DOHH2 (cell line): ENCODE measurements around the gene CRTC3.

Experiments used
- CTCF ChIP-seq: fragments of 200-600 bp; sonication (generic); IDR thresholded peaks from one replicate; pipeline ENCODE4 v1.5.1; 2014; ENCODE audit warnings: antibody characterized with exemption, mild to moderate bottlenecking, low read depth, low read length; ENCODE audit not compliant: poor library complexity, severe bottlenecking
- EZH2phosphoT487 ChIP-seq: fragments of 200-600 bp; sonication (generic); IDR thresholded peaks from 2 replicates; pipeline ENCODE4 v1.6.1; 2017; ENCODE audit warnings: borderline replicate concordance, mild to moderate bottlenecking, antibody characterized with exemption, low read length, moderate library complexity, mixed read lengths

- no peak for TF ChIP-seq CTCF
- no peak for TF ChIP-seq EZH2phosphoT487
Observed at GRCh38 chr15:90611157-90611556, 81.4 kb downstream of the CRTC3 start.
